ENCODE data around the gene SPINK4. TPM values are rescaled to one million over a fixed set of nuclear protein-coding genes. Genes with fewer than 3 reads are reported as not detected.

Gene SPINK4
- total and polyA plus RNA-seq, 2 experiments from 2014 or later: not detected

DNA sequence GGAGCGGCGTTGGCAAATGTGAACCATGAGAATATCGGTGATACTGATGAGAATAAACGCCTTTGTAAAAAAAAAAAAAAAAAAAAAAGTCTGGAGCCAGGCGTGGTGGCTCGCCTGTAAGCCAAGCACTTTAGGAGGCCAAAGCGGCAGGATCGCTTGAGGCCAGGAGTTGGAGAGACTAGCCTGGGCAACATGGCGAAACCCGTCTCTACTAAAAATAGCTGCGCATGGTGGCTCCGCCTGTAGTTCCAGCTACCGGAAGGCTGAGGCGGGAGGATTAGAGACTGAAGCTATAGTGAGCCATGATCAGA lies 49.9 kb downstream of the SPINK4 start:
- Histone ChIP-seq H3K36me3 (replicated peaks; ENCODE audit: insufficient read depth, low read depth) (no peaks in the 10 kb centered on the region), H3K4me1 (ENCODE audit: insufficient read depth) (peaks cover 20% of the 10 kb centered on the region), H3K79me2 (peaks cover 38% of the 10 kb centered on the region), H3K9me2 (replicated peaks; ENCODE audit: insufficient read depth) (no peaks in the 10 kb centered on the region), H3K4me2 (peak overlapping the region; percentile 74), H3K4me3 (peak overlapping the region; percentile 50), H3K27ac (peak overlapping the region; percentile 99), H2AFZ (peak overlapping the region; percentile 48), H3K27me3 (no peaks in the 10 kb centered on the region), H4K20me1 (ENCODE audit: insufficient read depth, poor library complexity, severe bottlenecking) (no peaks in the 10 kb centered on the region), H3K9me3 (ENCODE audit: low read depth) (no peaks in the 10 kb centered on the region)
- WGBS (ENCODE audit: low lambda C conversion rate, missing lambda C conversion rate): 2% methylated on average over 14 of the region's 14 CpGs
- DNase-seq (ENCODE audit: low spot score): no peak
- TF ChIP-seq, protein P1, sequence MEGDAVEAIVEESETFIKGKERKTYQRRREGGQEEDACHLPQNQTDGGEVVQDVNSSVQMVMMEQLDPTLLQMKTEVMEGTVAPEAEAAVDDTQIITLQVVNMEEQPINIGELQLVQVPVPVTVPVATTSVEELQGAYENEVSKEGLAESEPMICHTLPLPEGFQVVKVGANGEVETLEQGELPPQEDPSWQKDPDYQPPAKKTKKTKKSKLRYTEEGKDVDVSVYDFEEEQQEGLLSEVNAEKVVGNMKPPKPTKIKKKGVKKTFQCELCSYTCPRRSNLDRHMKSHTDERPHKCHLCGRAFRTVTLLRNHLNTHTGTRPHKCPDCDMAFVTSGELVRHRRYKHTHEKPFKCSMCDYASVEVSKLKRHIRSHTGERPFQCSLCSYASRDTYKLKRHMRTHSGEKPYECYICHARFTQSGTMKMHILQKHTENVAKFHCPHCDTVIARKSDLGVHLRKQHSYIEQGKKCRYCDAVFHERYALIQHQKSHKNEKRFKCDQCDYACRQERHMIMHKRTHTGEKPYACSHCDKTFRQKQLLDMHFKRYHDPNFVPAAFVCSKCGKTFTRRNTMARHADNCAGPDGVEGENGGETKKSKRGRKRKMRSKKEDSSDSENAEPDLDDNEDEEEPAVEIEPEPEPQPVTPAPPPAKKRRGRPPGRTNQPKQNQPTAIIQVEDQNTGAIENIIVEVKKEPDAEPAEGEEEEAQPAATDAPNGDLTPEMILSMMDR (IDR thresholded peaks at IDR 0.05; ENCODE audit: poor library complexity): no peak
- no peak for TF ChIP-seq EZH2phosphoT487 (IDR thresholded peaks at IDR 0.05; ENCODE audit: low read depth, severe bottlenecking, unreplicated experiment)
- TF ChIP-seq EZH2 (IDR thresholded peaks at IDR 0.05; ENCODE audit: borderline replicate concordance): no peak

DNA sequence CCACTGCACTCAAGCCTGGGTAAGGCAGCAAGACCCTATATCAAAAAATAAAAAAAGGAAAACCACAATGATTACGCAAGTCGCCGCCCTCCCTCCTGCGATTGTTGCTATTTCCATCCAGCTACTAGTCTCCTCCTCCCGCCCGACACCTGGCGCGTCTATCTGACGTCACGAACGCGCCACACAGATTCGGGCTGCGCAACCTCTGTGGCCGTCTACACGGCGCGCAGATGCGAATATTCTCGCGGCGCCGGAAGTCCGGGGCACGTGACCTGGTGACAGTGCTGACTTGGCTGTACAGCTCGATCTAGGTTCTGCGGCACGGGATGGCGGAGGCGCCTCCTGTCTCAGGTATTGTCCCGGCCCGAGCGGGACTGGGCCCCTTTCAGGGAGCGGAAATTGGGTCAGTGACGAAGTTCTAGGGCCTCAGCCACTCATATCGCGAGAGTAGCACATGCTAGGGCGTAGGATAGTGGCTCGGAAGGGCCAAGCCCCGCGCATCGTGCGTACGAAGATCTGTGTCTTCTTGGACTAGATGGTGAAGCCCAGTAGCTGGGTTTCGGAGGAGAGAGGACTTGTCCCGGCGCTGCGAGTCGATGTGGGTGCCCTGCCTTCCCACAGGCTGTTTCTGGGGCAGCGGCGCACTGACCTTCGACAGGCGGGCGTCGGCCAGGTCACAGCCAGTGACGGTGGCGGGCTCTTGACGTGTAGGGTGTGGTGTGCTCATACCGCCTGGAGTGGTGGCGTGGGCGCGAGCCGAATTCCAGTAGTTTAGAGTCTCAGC lies 50.5 kb downstream of the SPINK4 start, which contains the start of gene NFX1:
Gene NFX1 (plus strand): TSS at position 270 of the 784 bp plus-strand sequence. CDS start 57 bp downstream, at position 327.
- peaks cover 43% of the 10 kb centered on the region for H3K79me2 ChIP-seq
- H3K9me3 ChIP-seq (ENCODE audit: low read depth): no peaks in the 10 kb centered on the region
- peak within 1 kb of the TSS; percentile 50 for H3K4me3 ChIP-seq
- TF ChIP-seq EZH2 (IDR thresholded peaks at IDR 0.05; ENCODE audit: borderline replicate concordance): no peak
- no peak for TF ChIP-seq EZH2phosphoT487 (IDR thresholded peaks at IDR 0.05; ENCODE audit: low read depth, severe bottlenecking, unreplicated experiment)
- TF ChIP-seq, protein P1 (IDR thresholded peaks at IDR 0.05; ENCODE audit: poor library complexity): no peak
- no peaks in the 10 kb centered on the region for H3K27me3 ChIP-seq
- no peaks in the 10 kb centered on the region for H3K9me2 ChIP-seq (replicated peaks; ENCODE audit: insufficient read depth)
- peak within 1 kb of the TSS; percentile 48 for H2AFZ ChIP-seq
- H3K4me1 ChIP-seq (ENCODE audit: insufficient read depth): peaks cover 20% of the 10 kb centered on the region
- under 1% methylated on average over 63 of the region's 63 CpGs for WGBS (ENCODE audit: low lambda C conversion rate, missing lambda C conversion rate)
- H3K36me3 ChIP-seq (replicated peaks; ENCODE audit: insufficient read depth, low read depth): no peaks in the 10 kb centered on the region
- H3K4me2 ChIP-seq: peak within 1 kb of the TSS; percentile 83
- H4K20me1 ChIP-seq (ENCODE audit: insufficient read depth, poor library complexity, severe bottlenecking): no peaks in the 10 kb centered on the region
- DNase-seq (ENCODE audit: low spot score): peak; percentile 99
- H3K27ac ChIP-seq: peak within 1 kb of the TSS; percentile 99

DNA sequence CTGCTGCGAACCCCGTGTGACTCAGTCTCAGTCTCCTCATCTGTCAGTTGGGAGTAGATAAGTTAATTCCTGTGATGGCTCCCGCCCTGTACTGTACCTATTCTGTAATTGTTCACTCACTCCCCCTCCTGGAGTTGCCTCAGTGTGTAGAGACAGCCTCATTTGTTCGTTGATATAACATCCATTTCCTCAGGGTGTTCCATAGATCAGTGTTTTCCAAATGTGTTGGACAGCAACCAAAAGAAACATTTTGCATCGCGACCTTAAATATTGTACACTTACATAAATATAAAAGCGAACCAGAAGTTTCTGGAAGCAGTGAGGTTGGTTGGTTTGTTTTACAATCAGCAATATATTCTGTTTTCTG lies 51.0 kb downstream of the SPINK4 start:
- Histone ChIP-seq H3K4me1 (ENCODE audit: insufficient read depth) (peaks cover 20% of the 10 kb centered on the region), H2AFZ (peak overlapping the region; percentile 32), H3K36me3 (replicated peaks; ENCODE audit: insufficient read depth, low read depth) (no peaks in the 10 kb centered on the region), H3K4me2 (peak overlapping the region; percentile 83), H3K4me3 (peak overlapping the region; percentile 46), H4K20me1 (ENCODE audit: insufficient read depth, poor library complexity, severe bottlenecking) (no peaks in the 10 kb centered on the region), H3K27ac (peak overlapping the region; percentile 99), H3K9me2 (replicated peaks; ENCODE audit: insufficient read depth) (no peaks in the 10 kb centered on the region), H3K27me3 (no peaks in the 10 kb centered on the region), H3K79me2 (peaks cover 49% of the 10 kb centered on the region), H3K9me3 (ENCODE audit: low read depth) (no peaks in the 10 kb centered on the region)
- no peak for DNase-seq (ENCODE audit: low spot score)
- TF ChIP-seq EZH2phosphoT487 (IDR thresholded peaks at IDR 0.05; ENCODE audit: low read depth, severe bottlenecking, unreplicated experiment): no peak
- TF ChIP-seq, protein P1 (IDR thresholded peaks at IDR 0.05; ENCODE audit: poor library complexity): no peak
- 35% methylated on average over 7 of the region's 7 CpGs for WGBS (ENCODE audit: low lambda C conversion rate, missing lambda C conversion rate)
